Upper lobe of left lung (tissue), 6 donors: ENCODE measurements around the gene GTF3C5. TPM values are rescaled to one million over a fixed set of nuclear protein-coding genes. Genes with fewer than 3 reads are reported as not detected.

Experiments used
- ATAC-seq, 2 donors: fragments of 200-7000 bp; cut with Tn5 transposase; one replicate each; pipeline ENCODE4 v1.9.1; 2022; ENCODE audit warnings: mild to moderate bottlenecking in 2 of 2, moderate library complexity in 2 of 2; ENCODE audit not compliant: low FRiP score in 2 of 2
- DNase-seq, 2 donors: peaks; one replicate each; pipeline ENCODE4 v3.0.0-alpha.2; 2019 to 2020
- H3K27ac ChIP-seq, 4 donors: fragments of 200-600 bp; sonication (generic); one replicate each; pipeline ENCODE4 v1.5.1; 2016 to 2019
- H3K27me3 ChIP-seq, 4 donors: fragments of 200-600 bp; sonication (generic); one replicate each; pipeline ENCODE4 v1.5.1; 2017 to 2019
- H3K36me3 ChIP-seq, 4 donors: fragments of 200-600 bp; sonication (generic); one replicate each; pipeline ENCODE4 v1.5.1; 2016 to 2019
- H3K4me1 ChIP-seq, 4 donors: fragments of 200-600 bp; sonication (generic); one replicate each; pipeline ENCODE4 v1.5.1; 2018 to 2019
- H3K4me3 ChIP-seq, 4 donors: fragments of 200-600 bp; sonication (generic); one replicate each; pipeline ENCODE4 v1.5.1; 2017 to 2019; ENCODE audit warnings: mild to moderate bottlenecking in 2 of 4, moderate library complexity in 1 of 4
- H3K9me3 ChIP-seq, 4 donors: fragments of 200-600 bp; sonication (generic); one replicate each; pipeline ENCODE4 v1.5.1; 2018 to 2019
- CTCF ChIP-seq, 6 experiments: fragments of 450-650 bp in 4 of 6; fragments of 200-600 bp in 2 of 6; sonication (generic) in 2 of 6; IDR thresholded peaks; one replicate each; pipeline ENCODE4 v1.5.1; 2016 to 2019; ENCODE audit warnings: antibody characterized with exemption in 6 of 6
- EP300 ChIP-seq, 4 donors: sonication (generic); formaldehyde crosslinking; IDR thresholded peaks; one replicate each; pipeline ENCODE4 v1.5.1; 2017; ENCODE audit warnings: antibody characterized with exemption in 4 of 4, control low read depth in 2 of 4
- POLR2A ChIP-seq, 4 donors: fragments of 450-650 bp; IDR thresholded peaks; one replicate each; pipeline ENCODE4 v1.5.1; 2016 to 2017; ENCODE audit warnings: antibody characterized with exemption in 4 of 4, mild to moderate bottlenecking in 2 of 4
- POLR2AphosphoS5 ChIP-seq, 2 donors: sonication (generic); formaldehyde crosslinking; IDR thresholded peaks; one replicate each; pipeline ENCODE4 v1.5.1; 2017; ENCODE audit warnings: antibody characterized with exemption in 2 of 2
- WGBS, 2 donors: methylation state at CpG; one replicate each; pipeline ENCODE4 v1.1.5; 2017 to 2018; 5-methylcytosine and 5-hydroxymethylcytosine counted together
- total RNA-seq, 6 donors: library from RNA; depleted of rRNA in 4 of 6; stranded (reverse); fragments of >200 nt in 4 of 6; gene quantifications; one replicate each; pipeline versions ENCODE4 v1.1.0 to v1.2.1, GENCODE V29; 2016 to 2021
- donor health status: DM: no; HTN: no; CAD: no; lungs with moderate emphysema.
- donor health status: DM: no; HTN: yes; CAD: no; lungs with severe emphysema.

The GTF3C5 gene
- total RNA-seq, 6 donors from 2014 or later: 40.9 to 133 (median 49.7) TPM

- H3K4me3 ChIP-seq: no peak overlapping the region
- peak in 1 of 2 donors; percentile 63 for DNase-seq
- TF ChIP-seq CTCF (IDR thresholded peaks at IDR 0.05) (no peak), POLR2AphosphoS5 (IDR thresholded peaks at IDR 0.05) (no peak), POLR2A (IDR thresholded peaks at IDR 0.05) (no peak), EP300 (IDR thresholded peaks at IDR 0.05) (no peak)
- no peaks in the 10 kb centered on the region for H3K9me3 ChIP-seq
- no peak for ATAC-seq
- H3K27ac ChIP-seq: no peak overlapping the region
- H3K27me3 ChIP-seq: no peaks in the 10 kb centered on the region
- peaks cover 45 to 96% (median 94%) of the 10 kb centered on the region in 4 donors for H3K36me3 ChIP-seq
- WGBS, 2 donors: 96 to 98% methylated on average over 9 to 19 of the region's 21 CpGs
- peaks cover 0 to 8% (median 0%) of the 10 kb centered on the region in 4 donors for H3K4me1 ChIP-seq
Observed at GRCh38 chr9:133102190-133103021, 71.6 kb downstream of the GTF3C5 start.

DNA sequence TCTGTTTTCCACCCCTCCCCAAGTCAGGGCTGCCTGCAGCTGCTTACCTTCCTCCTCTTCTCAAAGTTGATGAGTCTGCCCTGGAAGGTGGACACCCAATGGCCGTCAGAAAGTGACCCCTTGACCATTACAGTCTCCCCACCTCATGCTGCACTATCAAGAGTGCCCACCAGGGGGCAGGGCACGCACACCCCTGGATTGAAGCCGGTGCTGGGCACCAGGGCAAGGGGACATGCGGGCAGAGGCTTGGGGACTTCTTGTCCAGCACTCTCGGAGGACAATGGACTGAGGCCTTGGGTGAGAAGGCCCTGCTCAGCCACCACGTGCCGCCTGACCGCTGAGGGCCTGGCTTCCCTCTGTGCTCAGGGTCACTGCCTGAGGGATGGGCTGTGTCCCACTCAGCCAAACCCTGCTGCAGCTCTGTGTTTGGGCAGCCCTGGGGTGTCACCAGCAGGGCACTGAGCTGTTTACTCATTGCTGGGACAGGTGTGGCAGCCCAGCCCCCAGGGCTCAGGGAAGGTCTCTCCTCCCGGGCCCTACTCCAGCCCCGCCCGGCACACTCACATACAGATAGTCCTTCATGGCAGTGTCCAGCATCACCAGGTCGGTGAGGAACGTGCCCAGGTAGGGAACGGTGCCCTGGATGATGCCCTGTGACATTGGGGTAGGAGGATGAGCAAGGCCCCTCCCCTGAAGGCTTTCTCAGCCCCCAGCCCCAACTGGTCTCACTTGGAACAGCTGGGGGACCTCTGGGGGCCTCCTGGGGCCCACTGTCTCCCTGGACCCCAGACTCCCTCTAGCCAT lies 72.6 kb downstream of the GTF3C5 start:
- H3K36me3 ChIP-seq: peaks cover 49 to 96% (median 93%) of the 10 kb centered on the region in 4 donors
- ATAC-seq: peak; percentile 80 to 83
- 55 to 100% methylated on average over 2 to 14 of the region's 14 CpGs for WGBS, 2 donors

GRCh38 chr9:133103987-133104505 lies 73.2 kb downstream of the GTF3C5 start:
- H3K4me1 ChIP-seq: peaks cover 0 to 8% (median 0%) of the 10 kb centered on the region in 4 donors
- DNase-seq (peak in 1 of 2 donors; percentile 47), ATAC-seq (no peak)
- TF ChIP-seq POLR2A (IDR thresholded peaks at IDR 0.05): no peak
- TF ChIP-seq POLR2AphosphoS5 (IDR thresholded peaks at IDR 0.05): no peak
- H3K36me3 ChIP-seq: peaks cover 45 to 96% (median 93%) of the 10 kb centered on the region in 4 donors
- no peak overlapping the region for H3K4me3 ChIP-seq
- 90 to 100% methylated on average over 4 to 12 of the region's 12 CpGs for WGBS, 2 donors
- H3K27me3 ChIP-seq: no peaks in the 10 kb centered on the region
- H3K9me3 ChIP-seq: no peaks in the 10 kb centered on the region
- H3K27ac ChIP-seq: peak overlapping the region in 3 of 4 donors; percentile 24 to 60 (median 52)

More for the DNA sequence above, 72.6 kb downstream of the GTF3C5 start:
- no peaks in the 10 kb centered on the region for H3K9me3 ChIP-seq
- H3K27me3 ChIP-seq: no peaks in the 10 kb centered on the region
- TF ChIP-seq CTCF (IDR thresholded peaks at IDR 0.05): peak; percentile 92 to 99 (median 98)
- TF ChIP-seq POLR2A (IDR thresholded peaks at IDR 0.05): no peak
- no peak for TF ChIP-seq EP300 (IDR thresholded peaks at IDR 0.05)
- TF ChIP-seq POLR2AphosphoS5 (IDR thresholded peaks at IDR 0.05): no peak
- peaks cover 0 to 8% (median 0%) of the 10 kb centered on the region in 4 donors for H3K4me1 ChIP-seq
- H3K27ac ChIP-seq: peak overlapping the region; percentile 24 to 60 (median 45)
- H3K4me3 ChIP-seq: no peak overlapping the region
- DNase-seq: peak; percentile 74 to 84

DNA sequence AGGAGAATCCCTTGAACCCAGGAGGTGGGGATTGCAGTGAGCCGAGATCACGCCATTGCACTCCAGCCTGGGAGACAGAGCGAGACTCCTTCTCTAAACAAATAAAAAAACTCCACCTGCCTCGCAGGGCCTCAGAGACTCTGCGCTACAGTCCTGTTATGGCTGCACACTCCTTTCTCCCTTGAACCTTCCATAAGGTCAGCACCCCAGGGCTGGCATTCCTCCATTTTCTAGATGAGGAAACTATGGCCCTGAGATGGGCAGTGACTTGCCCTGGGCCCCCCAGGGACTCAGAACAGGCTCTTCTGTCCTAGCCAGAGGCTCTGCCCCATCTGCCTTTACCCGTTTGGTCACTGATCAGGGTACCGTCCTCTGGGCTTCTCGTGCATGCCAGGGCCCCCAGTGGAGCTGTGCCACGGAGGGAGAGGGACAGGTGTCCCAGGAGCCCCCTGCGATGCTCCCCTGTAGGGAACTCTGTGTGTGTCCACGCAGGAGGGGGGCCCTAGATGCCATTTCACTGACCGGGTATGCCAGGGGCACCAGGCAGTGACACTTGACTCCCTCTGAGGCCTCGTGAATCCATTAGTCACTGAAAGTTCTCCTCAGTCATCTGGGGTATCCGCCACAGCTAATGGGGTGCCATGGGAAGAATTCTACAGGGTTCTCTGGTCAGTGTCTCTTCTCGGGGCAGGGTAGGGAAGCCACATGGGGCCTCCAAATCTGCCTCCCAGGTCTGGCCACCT lies 74.1 kb downstream of the GTF3C5 start:
- TF ChIP-seq CTCF (IDR thresholded peaks at IDR 0.05): no peak
- TF ChIP-seq POLR2A (IDR thresholded peaks at IDR 0.05): no peak
- no peak for TF ChIP-seq EP300 (IDR thresholded peaks at IDR 0.05)
- TF ChIP-seq POLR2AphosphoS5 (IDR thresholded peaks at IDR 0.05): no peak
- Histone ChIP-seq H3K36me3 (peaks cover 39 to 98% (median 93%) of the 10 kb centered on the region in 4 donors), H3K4me3 (no peak overlapping the region), H3K27ac (no peak overlapping the region), H3K4me1 (peaks cover 0 to 8% (median 0%) of the 10 kb centered on the region in 4 donors), H3K9me3 (no peaks in the 10 kb centered on the region), H3K27me3 (no peaks in the 10 kb centered on the region)
- ATAC-seq (no peak), DNase-seq (peak in 1 of 2 donors; percentile 40)
- 85 to 87% methylated on average over 5 to 15 of the region's 15 CpGs for WGBS, 2 donors
